GM19240 (cell line): ENCODE results near the gene MERTK.
"Not testable (repeated sequence)": the region's sequence is repeated elsewhere in the genome, so short reads cannot be mapped to it uniquely, and the experiment has no call there.

Experiments
- DNase-seq: peaks from one replicate; pipeline ENCODE4 v3.0.0; 2011; ENCODE audit warnings: low spot score; ENCODE audit not compliant: insufficient read length

MERTK gene

GRCh38 chr2:112040066-112040465, 141.7 kb downstream of the MERTK start:
- DNase-seq: not testable (repeated sequence)

- DNase-seq: not testable (repeated sequence)
Observed at GRCh38 chr2:112041460-112041859, 143.1 kb downstream of the MERTK start.

- no peak for DNase-seq
Observed at GRCh38 chr2:112045446-112046014, 147.1 kb downstream of the MERTK start.

- no peak for DNase-seq
Observed at GRCh38 chr2:112046231-112046630, 147.8 kb downstream of the MERTK start.

GRCh38 chr2:112047537-112048235, 149.3 kb downstream of the MERTK start:
- no peak for DNase-seq

GRCh38 chr2:112048236-112048592, 149.8 kb downstream of the MERTK start:
- no peak for DNase-seq

GRCh38 chr2:112048887-112049286, 150.5 kb downstream of the MERTK start:
- DNase-seq: no peak

- no peak for DNase-seq
Observed at GRCh38 chr2:112050316-112050715, 151.9 kb downstream of the MERTK start.

- peak; percentile 52 for DNase-seq
Observed at GRCh38 chr2:112053917-112054846, 155.8 kb downstream of the MERTK start.

- peak; percentile 59 for DNase-seq
Observed at GRCh38 chr2:112054847-112055729, 156.7 kb downstream of the MERTK start, which contains the start of gene TMEM87B. TMEM87B (plus strand) TSS chr2:112055269; CDS start chr2:112055592, 323 bp downstream.

GRCh38 chr2:112055730-112056625, 157.6 kb downstream of the MERTK start:
- DNase-seq: no peak

- no peak for DNase-seq
Observed at GRCh38 chr2:112056626-112056987, 158.2 kb downstream of the MERTK start.

- DNase-seq: no peak
Observed at GRCh38 chr2:112059671-112060070, 161.3 kb downstream of the MERTK start.

- DNase-seq: no peak
Observed at GRCh38 chr2:112061299-112061698, 162.9 kb downstream of the MERTK start.

- DNase-seq: no peak
Observed at GRCh38 chr2:112061840-112062239, 163.4 kb downstream of the MERTK start.

- DNase-seq: no peak
Observed at GRCh38 chr2:112062894-112063293, 164.5 kb downstream of the MERTK start.

GRCh38 chr2:112065486-112065885, 167.1 kb downstream of the MERTK start:
- no peak for DNase-seq

- DNase-seq: no peak
Observed at GRCh38 chr2:112065966-112066365, 167.6 kb downstream of the MERTK start.

GRCh38 chr2:112069794-112070193, 171.4 kb downstream of the MERTK start:
- DNase-seq: not testable (repeated sequence)

- DNase-seq: no peak
Observed at GRCh38 chr2:112073875-112074274, 175.5 kb downstream of the MERTK start.
